GM12875 (cell line): ENCODE results near the gene ADGRL3.

Experiments
- H3K4me3 ChIP-seq: one replicate; pipeline ENCODE4 v1.5.1; 2011; ENCODE audit warnings: low read depth, low read length, control low read depth
- CTCF ChIP-seq: IDR thresholded peaks from 2 replicates; pipeline ENCODE4 v1.5.1; 2011; ENCODE audit warnings: low read depth, mild to moderate bottlenecking, control low read depth, inconsistent platforms, low read length, moderate library complexity, borderline replicate concordance; ENCODE audit not compliant: insufficient read depth

Gene ADGRL3

GRCh38 chr4:62023633-62024032 is 823.5 kb downstream of the ADGRL3 start:
- TF ChIP-seq CTCF, result no peak

GRCh38 chr4:62028745-62029144 is 828.6 kb downstream of the ADGRL3 start:
- H3K4me3 ChIP-seq, result no peak overlapping the region
- no peak for TF ChIP-seq CTCF

More at GRCh38 chr4:62023633-62024032, 823.5 kb downstream of the ADGRL3 start:
- H3K4me3 ChIP-seq, result no peak overlapping the region

- H3K4me3 ChIP-seq, result no peak overlapping the region
- no peak for TF ChIP-seq CTCF
These were observed 830.8 kb downstream of the ADGRL3 start for GRCh38 chr4:62030958-62031357.

- no peak for TF ChIP-seq CTCF
- no peak overlapping the region for H3K4me3 ChIP-seq
These were observed 837.4 kb downstream of the ADGRL3 start for GRCh38 chr4:62037571-62037970.

GRCh38 chr4:62051332-62051731 is 851.2 kb downstream of the ADGRL3 start:
- H3K4me3 ChIP-seq, result no peak overlapping the region
- TF ChIP-seq CTCF, result no peak

GRCh38 chr4:62053974-62054373 is 853.8 kb downstream of the ADGRL3 start:
- no peak overlapping the region for H3K4me3 ChIP-seq
- TF ChIP-seq CTCF, result no peak

GRCh38 chr4:62057031-62057430 is 856.9 kb downstream of the ADGRL3 start:
- TF ChIP-seq CTCF, result no peak
- no peak overlapping the region for H3K4me3 ChIP-seq
